Measurements from ENCODE around the gene CCDC167. TPM values are rescaled to one million over a fixed set of nuclear protein-coding genes. Genes with fewer than 3 reads are reported as not detected.

CCDC167 gene
- total RNA-seq, 2 experiments from 2014 or later, result 81.4 to 138 TPM

DNA sequence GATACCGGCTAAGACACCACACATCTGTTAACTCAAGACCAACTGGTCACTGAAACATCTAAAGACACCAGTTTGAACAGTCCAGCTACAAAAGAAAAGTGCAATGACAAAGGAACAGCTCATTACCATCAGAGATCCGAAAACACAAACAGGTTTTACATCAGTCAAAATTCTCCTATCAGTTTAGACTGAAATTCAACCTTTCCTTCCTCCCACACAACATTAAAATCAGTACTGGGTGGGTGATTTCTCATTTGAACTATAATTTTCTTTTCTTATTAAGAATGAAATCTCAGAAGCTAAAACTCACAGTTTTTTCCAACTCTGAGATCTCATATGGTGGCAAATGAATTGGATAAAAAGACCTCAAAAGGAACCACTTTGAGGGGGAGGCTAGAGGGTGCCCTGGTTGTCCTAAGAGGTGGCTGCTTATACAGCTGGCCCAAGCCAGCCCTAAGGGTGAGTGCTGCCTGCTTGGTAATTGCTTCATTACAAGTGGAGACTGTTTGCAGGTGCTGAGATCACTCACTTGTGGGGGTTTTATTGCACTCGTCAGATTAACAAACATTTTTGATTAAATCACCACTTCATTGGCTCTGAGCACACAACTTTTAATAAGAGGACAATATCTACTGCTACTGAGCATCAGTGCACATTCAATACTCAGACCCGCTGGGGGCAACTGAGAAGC lies 4.3 kb downstream of the CCDC167 start:
- TF ChIP-seq EZH2phosphoT487 (IDR thresholded peaks at IDR 0.05; ENCODE audit: borderline replicate concordance, low read depth, low read length), result no peak
- TF ChIP-seq, protein P1, sequence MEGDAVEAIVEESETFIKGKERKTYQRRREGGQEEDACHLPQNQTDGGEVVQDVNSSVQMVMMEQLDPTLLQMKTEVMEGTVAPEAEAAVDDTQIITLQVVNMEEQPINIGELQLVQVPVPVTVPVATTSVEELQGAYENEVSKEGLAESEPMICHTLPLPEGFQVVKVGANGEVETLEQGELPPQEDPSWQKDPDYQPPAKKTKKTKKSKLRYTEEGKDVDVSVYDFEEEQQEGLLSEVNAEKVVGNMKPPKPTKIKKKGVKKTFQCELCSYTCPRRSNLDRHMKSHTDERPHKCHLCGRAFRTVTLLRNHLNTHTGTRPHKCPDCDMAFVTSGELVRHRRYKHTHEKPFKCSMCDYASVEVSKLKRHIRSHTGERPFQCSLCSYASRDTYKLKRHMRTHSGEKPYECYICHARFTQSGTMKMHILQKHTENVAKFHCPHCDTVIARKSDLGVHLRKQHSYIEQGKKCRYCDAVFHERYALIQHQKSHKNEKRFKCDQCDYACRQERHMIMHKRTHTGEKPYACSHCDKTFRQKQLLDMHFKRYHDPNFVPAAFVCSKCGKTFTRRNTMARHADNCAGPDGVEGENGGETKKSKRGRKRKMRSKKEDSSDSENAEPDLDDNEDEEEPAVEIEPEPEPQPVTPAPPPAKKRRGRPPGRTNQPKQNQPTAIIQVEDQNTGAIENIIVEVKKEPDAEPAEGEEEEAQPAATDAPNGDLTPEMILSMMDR (conservative IDR thresholded peaks at IDR 0.05; ENCODE audit: low read length), result no peak
- no TSS peak for BruUV-seq (replicated peaks)

DNA sequence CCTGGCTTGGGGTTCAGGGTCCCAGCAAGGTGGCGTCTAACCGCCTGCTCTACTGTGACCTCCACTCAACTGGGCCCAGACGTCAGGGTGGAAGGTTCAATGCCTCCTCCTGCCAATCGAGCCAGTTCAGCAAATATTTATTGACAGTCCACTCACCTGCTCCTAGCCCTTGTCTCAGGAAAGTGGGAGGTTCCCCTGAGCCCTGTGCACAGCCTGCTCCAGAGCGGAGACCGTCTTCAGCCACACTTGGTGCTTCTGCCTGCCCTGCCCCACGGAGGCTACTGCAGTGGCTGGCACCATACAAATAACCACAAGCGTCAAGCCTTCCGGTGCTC lies 6.1 kb downstream of the CCDC167 start:
- H3K4me3 ChIP-seq (ENCODE audit: low read depth, low read length, poor library complexity, severe bottlenecking), result no peak overlapping the region
- ChIA-PET CTCF (ENCODE audit: unreplicated experiment) (no interaction called here), POLR2A (no interaction called here)
- H3K36me3 ChIP-seq (ENCODE audit: insufficient read depth, low read length), result peaks cover 4% of the 10 kb centered on the region; the same call in 1 of the 2 replicates
- intact Hi-C loops (cut with micrococcal nuclease; ENCODE audit: unreplicated experiment), result no loop called here
- H3K9me2 ChIP-seq (ENCODE audit: insufficient read depth, low read length), result no peaks in the 10 kb centered on the region
- H2AFZ ChIP-seq (ENCODE audit: low read length), result no peak overlapping the region
- no TSS peak for BruUV-seq (replicated peaks)
- TF ChIP-seq, protein P1 (conservative IDR thresholded peaks at IDR 0.05; ENCODE audit: low read length), result no peak
- no peak for TF ChIP-seq EZH2phosphoT487 (IDR thresholded peaks at IDR 0.05; ENCODE audit: borderline replicate concordance, low read depth, low read length)
- no peak for DNase-seq (ENCODE audit: low spot score)
- no peak overlapping the region for H3K27ac ChIP-seq (ENCODE audit: low read depth, low read length, poor library complexity, severe bottlenecking)
- no peaks in the 10 kb centered on the region for H3K9me3 ChIP-seq (ENCODE audit: low read length)
- H4K20me1 ChIP-seq (ENCODE audit: insufficient read depth, low read length), result no peaks in the 10 kb centered on the region; the same call in 1 of the 2 replicates
- H3K4me2 ChIP-seq (ENCODE audit: low read length), result no peak overlapping the region
- H3K79me2 ChIP-seq (ENCODE audit: insufficient read depth, low read depth, low read length), result peaks cover 6% of the 10 kb centered on the region; the same call in 1 of the 2 replicates
- H3K4me1 ChIP-seq (ENCODE audit: insufficient read depth, low read length, poor library complexity, severe bottlenecking), result peaks cover 12% of the 10 kb centered on the region

More for the DNA sequence above, 4.3 kb downstream of the CCDC167 start:
- Histone ChIP-seq H3K9me3 (ENCODE audit: low read length) (no peaks in the 10 kb centered on the region), H3K4me3 (ENCODE audit: low read depth, low read length, poor library complexity, severe bottlenecking) (no peak overlapping the region), H4K20me1 (ENCODE audit: insufficient read depth, low read length) (no peaks in the 10 kb centered on the region; the same call in 1 of the 2 replicates), H3K36me3 (ENCODE audit: insufficient read depth, low read length) (peaks cover 4% of the 10 kb centered on the region; the same call in 1 of the 2 replicates), H3K79me2 (ENCODE audit: insufficient read depth, low read depth, low read length) (peaks cover 15% of the 10 kb centered on the region; the same call in 1 of the 2 replicates), H2AFZ (ENCODE audit: low read length) (no peak overlapping the region), H3K4me1 (ENCODE audit: insufficient read depth, low read length, poor library complexity, severe bottlenecking) (peaks cover 21% of the 10 kb centered on the region), H3K9me2 (ENCODE audit: insufficient read depth, low read length) (no peaks in the 10 kb centered on the region), H3K4me2 (ENCODE audit: low read length) (no peak overlapping the region), H3K27ac (ENCODE audit: low read depth, low read length, poor library complexity, severe bottlenecking) (no peak overlapping the region)
- CTCF ChIA-PET (ENCODE audit: unreplicated experiment), result interaction anchor here (0.6 kb wide), 1 partner anchor 13 kb away, joined by 3 read pairs; no protein-coding TSS in a partner anchor
- no peak for DNase-seq (ENCODE audit: low spot score)
- intact Hi-C loops (cut with micrococcal nuclease; ENCODE audit: unreplicated experiment), result loop anchor here (5.0 kb wide), 2 partner anchors 52 to 72 kb away; no protein-coding TSS in a partner anchor
- POLR2A ChIA-PET, result no interaction called here

DNA sequence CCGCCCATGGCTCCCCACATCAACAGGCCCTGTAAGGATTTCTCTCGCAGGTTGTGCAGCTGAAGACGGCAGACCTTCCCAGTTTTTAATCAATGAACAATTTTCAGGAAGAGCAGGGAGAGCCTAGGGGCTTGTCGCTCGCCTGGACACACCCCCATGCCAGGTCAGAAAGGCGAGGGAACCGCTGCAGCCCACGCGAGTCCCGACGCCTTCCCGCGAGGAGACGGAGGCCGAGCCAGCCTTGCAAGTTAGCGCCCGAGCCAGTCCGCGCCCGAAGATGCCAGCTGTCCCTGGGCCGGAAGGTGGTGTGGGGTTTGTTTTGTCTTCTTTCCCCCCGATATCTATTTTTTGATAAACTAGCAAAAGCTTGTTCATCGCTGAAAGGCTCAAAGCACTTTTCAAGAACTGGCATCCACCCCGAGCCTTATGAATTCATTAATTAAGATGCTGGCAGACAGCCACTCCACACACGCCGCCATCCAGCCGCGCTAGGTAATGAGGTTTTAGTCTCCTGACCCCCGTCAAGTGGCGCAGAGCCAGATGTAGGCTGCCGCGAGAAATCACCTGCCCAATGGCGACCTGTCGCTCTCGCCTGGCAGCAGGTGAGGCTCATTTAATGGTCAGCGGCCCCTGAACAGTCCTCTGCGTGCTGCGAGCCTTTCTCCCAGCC lies 6.6 kb downstream of the CCDC167 start:
- no TSS peak for BruUV-seq (replicated peaks)
- Histone ChIP-seq H3K9me2 (ENCODE audit: insufficient read depth, low read length) (no peaks in the 10 kb centered on the region), H3K9me3 (ENCODE audit: low read length) (no peaks in the 10 kb centered on the region), H2AFZ (ENCODE audit: low read length) (no peak overlapping the region), H3K4me2 (ENCODE audit: low read length) (no peak overlapping the region), H3K79me2 (ENCODE audit: insufficient read depth, low read depth, low read length) (peaks cover 4% of the 10 kb centered on the region; the same call in 1 of the 2 replicates), H3K27ac (ENCODE audit: low read depth, low read length, poor library complexity, severe bottlenecking) (no peak overlapping the region), H4K20me1 (ENCODE audit: insufficient read depth, low read length) (no peaks in the 10 kb centered on the region; the same call in 1 of the 2 replicates), H3K4me1 (ENCODE audit: insufficient read depth, low read length, poor library complexity, severe bottlenecking) (peaks cover 7% of the 10 kb centered on the region), H3K36me3 (ENCODE audit: insufficient read depth, low read length) (peaks cover 7% of the 10 kb centered on the region), H3K4me3 (ENCODE audit: low read depth, low read length, poor library complexity, severe bottlenecking) (no peak overlapping the region)
- ChIA-PET POLR2A (no interaction called here), CTCF (ENCODE audit: unreplicated experiment) (no interaction called here)
- no peak for DNase-seq (ENCODE audit: low spot score)
- intact Hi-C loops (cut with micrococcal nuclease; ENCODE audit: unreplicated experiment), result no loop called here
- TF ChIP-seq, protein P1 (conservative IDR thresholded peaks at IDR 0.05; ENCODE audit: low read length), result no peak
- no peak for TF ChIP-seq EZH2phosphoT487 (IDR thresholded peaks at IDR 0.05; ENCODE audit: borderline replicate concordance, low read depth, low read length)

All from OCI-LY7 (cell line).